Measurements from ENCODE around the gene SLC35G1.

SLC35G1 gene

DNA sequence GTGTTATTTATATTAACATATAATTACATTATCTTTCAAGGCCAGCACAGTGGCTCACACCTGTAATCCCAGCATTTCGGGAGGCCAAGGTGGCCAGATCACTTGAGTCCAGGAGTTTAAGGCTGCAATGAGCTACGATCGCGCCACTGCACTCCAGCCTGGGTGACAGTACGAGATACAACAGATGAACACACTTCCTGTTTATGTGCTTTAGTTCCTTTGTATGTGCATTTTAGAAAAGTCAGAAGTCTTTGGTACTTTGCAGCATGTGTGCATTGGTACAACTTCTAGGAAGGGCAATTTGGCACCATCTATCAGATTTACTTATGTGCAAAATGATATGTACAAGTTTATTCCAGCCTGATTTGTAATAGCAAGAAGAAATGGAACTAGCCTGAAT, 13.3 kb downstream of the SLC35G1 start:
- DNase-seq (ENCODE audit: low read depth): no peak
- no peak for TF ChIP-seq CTCF (conservative IDR thresholded peaks at IDR 0.05; ENCODE audit: low read depth, low read length)
- no peak overlapping the region for H3K4me3 ChIP-seq (ENCODE audit: low read depth, low read length)

- no peak overlapping the region for H3K4me3 ChIP-seq (ENCODE audit: low read depth, low read length)
- TF ChIP-seq CTCF (conservative IDR thresholded peaks at IDR 0.05; ENCODE audit: low read depth, low read length): no peak
- no peak for DNase-seq (ENCODE audit: low read depth)
Measured at GRCh38 chr10:93911866-93912265, 18.1 kb downstream of the SLC35G1 start.

DNA sequence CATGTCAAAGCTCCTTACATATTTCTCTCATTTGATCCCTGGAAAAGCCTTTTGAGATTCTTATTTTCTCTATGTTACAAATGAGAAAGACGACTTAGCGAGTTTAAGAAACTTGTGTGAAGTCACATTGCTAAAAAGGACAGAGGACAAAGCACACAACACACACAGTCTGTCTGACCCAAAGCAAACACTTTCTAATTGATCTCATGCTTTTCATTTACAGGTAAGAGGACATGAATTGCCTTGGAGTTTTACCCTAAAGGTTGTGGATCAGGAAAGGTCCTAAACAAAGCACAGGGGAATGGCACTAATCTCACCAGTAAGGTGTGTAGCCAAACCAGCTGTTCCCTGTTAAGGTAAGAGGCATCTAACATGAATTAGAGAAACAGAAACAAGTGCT, 18.7 kb downstream of the SLC35G1 start:
- no peak for DNase-seq (ENCODE audit: low read depth)
- no peak for TF ChIP-seq CTCF (conservative IDR thresholded peaks at IDR 0.05; ENCODE audit: low read depth, low read length)
- no peak overlapping the region for H3K4me3 ChIP-seq (ENCODE audit: low read depth, low read length)

DNA sequence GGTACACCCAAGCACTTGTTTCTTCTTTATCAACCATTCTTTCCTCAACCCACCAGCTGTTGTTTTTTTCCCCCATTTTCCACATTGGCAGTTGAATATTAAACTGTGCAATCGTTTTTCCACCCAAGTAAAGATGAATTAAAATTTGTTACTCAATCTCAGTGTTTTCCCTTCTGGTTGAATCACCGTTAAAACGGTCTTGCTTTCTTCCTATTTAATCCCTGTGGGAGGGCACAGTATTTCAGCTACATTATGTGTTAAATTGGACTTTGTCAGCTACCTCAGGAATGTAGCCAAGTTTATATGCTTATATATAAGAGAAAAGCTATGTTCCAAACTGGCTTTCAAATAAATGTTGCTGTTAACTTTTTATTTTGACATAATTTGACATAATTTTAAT, 19.9 kb downstream of the SLC35G1 start:
- no peak for TF ChIP-seq CTCF (conservative IDR thresholded peaks at IDR 0.05; ENCODE audit: low read depth, low read length)
- DNase-seq (ENCODE audit: low read depth): no peak
- no peak overlapping the region for H3K4me3 ChIP-seq (ENCODE audit: low read depth, low read length)

DNA sequence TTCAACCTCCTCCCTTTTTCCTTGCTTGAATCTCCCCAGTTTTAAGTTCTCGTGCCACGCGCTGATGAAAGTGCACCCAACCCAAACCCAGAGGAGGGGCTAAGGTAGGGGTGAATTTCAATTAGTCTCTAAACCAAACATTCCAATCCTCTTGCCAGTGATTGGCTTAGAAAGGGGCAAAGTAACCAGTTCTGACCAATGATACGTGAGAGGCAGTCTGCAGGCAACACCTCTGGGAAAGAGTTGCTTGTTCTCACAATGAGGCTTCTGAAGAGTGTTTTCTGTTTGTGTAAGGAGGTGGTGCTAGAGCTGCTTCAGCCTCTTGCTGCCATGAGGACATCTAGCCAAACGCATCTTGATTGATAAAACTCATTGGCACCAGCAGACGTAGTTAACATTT, 21.8 kb downstream of the SLC35G1 start:
- no peak for TF ChIP-seq CTCF (conservative IDR thresholded peaks at IDR 0.05; ENCODE audit: low read depth, low read length)
- no peak for DNase-seq (ENCODE audit: low read depth)
- H3K4me3 ChIP-seq (ENCODE audit: low read depth, low read length): no peak overlapping the region

GRCh38 chr10:93916257-93917063, 22.7 kb downstream of the SLC35G1 start:
- H3K4me3 ChIP-seq (ENCODE audit: low read depth, low read length): no peak overlapping the region
- peak; percentile 68 for TF ChIP-seq CTCF (conservative IDR thresholded peaks at IDR 0.05; ENCODE audit: low read depth, low read length)
- DNase-seq (ENCODE audit: low read depth): peak; percentile 71

- no peak for TF ChIP-seq CTCF (conservative IDR thresholded peaks at IDR 0.05; ENCODE audit: low read depth, low read length)
- no peak for DNase-seq (ENCODE audit: low read depth)
- H3K4me3 ChIP-seq (ENCODE audit: low read depth, low read length): no peak overlapping the region
Measured at GRCh38 chr10:93917064-93917391, 23.2 kb downstream of the SLC35G1 start.

Data from choroid plexus epithelial cell (primary cell).